ENCODE results near the gene ADAP1.

- TF ChIP-seq CTCF (conservative IDR thresholded peaks at IDR 0.05; ENCODE audit: low read length), result no peak
- TF ChIP-seq EZH2phosphoT487 (IDR thresholded peaks at IDR 0.05; ENCODE audit: borderline replicate concordance, low read depth, low read length), result no peak
These were observed 28.1 kb upstream of the ADAP1 start for GRCh38 chr7:982511-983003.

All from OCI-LY7 (cell line).